ENCODE measurements around the gene RNF217. TPM values are rescaled to one million over a fixed set of nuclear protein-coding genes. Genes with fewer than 3 reads are reported as not detected.

RNF217 gene
- total and polyA plus RNA-seq, 2 of the 13 experiments (the other 11 are each of a cell fraction or from before 2014, with no cell fraction given) = 2.2 to 2.4 TPM

GRCh38 chr6:125078602-125079321 lies 116.5 kb downstream of the RNF217 start (continued):
- TF ChIP-seq HCFC1 (IDR thresholded peaks at IDR 0.05; ENCODE audit: low read depth, low read length) = no peak
- no peak for TF ChIP-seq NFYB (CRISPR knock-in tag; IDR thresholded peaks at IDR 0.05)
- no peak for TF ChIP-seq ZNF75D (CRISPR knock-in tag; IDR thresholded peaks at IDR 0.05; ENCODE audit: borderline replicate concordance)
- TF ChIP-seq PHF5A (CRISPR knock-in tag; IDR thresholded peaks at IDR 0.05; ENCODE audit: low read depth, unreplicated experiment) = no peak
- TF ChIP-seq NCOA5 (CRISPR knock-in tag; IDR thresholded peaks at IDR 0.05) = no peak
- TF ChIP-seq ZNF281 (CRISPR knock-in tag; IDR thresholded peaks at IDR 0.05; ENCODE audit: borderline replicate concordance) = no peak
- no peak for TF ChIP-seq GMEB2 (CRISPR knock-in tag; IDR thresholded peaks at IDR 0.05; ENCODE audit: low read depth)
- no peak for TF ChIP-seq KLF15 (CRISPR knock-in tag; IDR thresholded peaks at IDR 0.05; ENCODE audit: borderline replicate concordance)
- no peak for TF ChIP-seq ZNF337 (CRISPR knock-in tag; IDR thresholded peaks at IDR 0.05; ENCODE audit: borderline replicate concordance, low read depth)

Measured in HepG2 (cell line).